ENCODE results near the gene ADM2.

ADM2 gene

GRCh38 chr22:50461979-50462540, 19.3 kb upstream of the ADM2 start:
- no peak for ATAC-seq

GRCh38 chr22:50463188-50463900, 18.0 kb upstream of the ADM2 start:
- no peak for ATAC-seq
- TF ChIP-seq ZC3H10 (CRISPR knock-in tag; IDR thresholded peaks at IDR 0.05) (no peak), GLIS3 (CRISPR knock-in tag; IDR thresholded peaks at IDR 0.05) (no peak), BACH2 (CRISPR knock-in tag; IDR thresholded peaks at IDR 0.05; ENCODE audit: borderline replicate concordance) (no peak), SNAI2 (CRISPR knock-in tag; IDR thresholded peaks at IDR 0.05) (no peak), PATZ1 (CRISPR knock-in tag; IDR thresholded peaks at IDR 0.05; ENCODE audit: borderline replicate concordance) (no peak), OSR1 (CRISPR knock-in tag; IDR thresholded peaks at IDR 0.05) (no peak), POU6F1 (CRISPR knock-in tag; IDR thresholded peaks at IDR 0.05; ENCODE audit: borderline replicate concordance, low read depth) (no peak), TSHZ2 (CRISPR knock-in tag; IDR thresholded peaks at IDR 0.05) (no peak), TCF4 (CRISPR knock-in tag; IDR thresholded peaks at IDR 0.05; ENCODE audit: borderline replicate concordance) (no peak), ZNF8 (CRISPR knock-in tag; IDR thresholded peaks at IDR 0.05) (no peak), ISL1 (CRISPR knock-in tag; IDR thresholded peaks at IDR 0.05) (no peak), ARNTL (CRISPR knock-in tag; IDR thresholded peaks at IDR 0.05; ENCODE audit: borderline replicate concordance, low read depth) (no peak), PPARA (CRISPR knock-in tag; IDR thresholded peaks at IDR 0.05; ENCODE audit: borderline replicate concordance) (no peak), ESRRG (CRISPR knock-in tag; IDR thresholded peaks at IDR 0.05) (no peak)

More at GRCh38 chr22:50461979-50462540, 19.3 kb upstream of the ADM2 start:
- TF ChIP-seq TCF4 (CRISPR knock-in tag; IDR thresholded peaks at IDR 0.05; ENCODE audit: borderline replicate concordance) (no peak), RARB (CRISPR knock-in tag; IDR thresholded peaks at IDR 0.05) (no peak), GLIS3 (CRISPR knock-in tag; IDR thresholded peaks at IDR 0.05) (no peak), TSHZ2 (CRISPR knock-in tag; IDR thresholded peaks at IDR 0.05) (no peak), CSDC2 (CRISPR knock-in tag; IDR thresholded peaks at IDR 0.05) (no peak), ISL1 (CRISPR knock-in tag; IDR thresholded peaks at IDR 0.05) (no peak), ARNTL (CRISPR knock-in tag; IDR thresholded peaks at IDR 0.05; ENCODE audit: borderline replicate concordance, low read depth) (no peak), TOX (CRISPR knock-in tag; IDR thresholded peaks at IDR 0.05; ENCODE audit: borderline replicate concordance) (no peak), ZNF8 (CRISPR knock-in tag; IDR thresholded peaks at IDR 0.05) (no peak), POU6F1 (CRISPR knock-in tag; IDR thresholded peaks at IDR 0.05; ENCODE audit: borderline replicate concordance, low read depth) (no peak), CREB5 (CRISPR knock-in tag; IDR thresholded peaks at IDR 0.05; ENCODE audit: low read depth) (no peak)

All from SK-N-SH treated with all-trans-retinoic acid at 6 μM for 48 hours (cell line).